MCF 10A (cell line): ENCODE results near the gene RCBTB2. TPM values are rescaled to one million over a fixed set of nuclear protein-coding genes. Genes with fewer than 3 reads are reported as not detected.

Experiments
- BruUV-seq: library from RNA; stranded (reverse); fragments of 400-500 nt; replicated peaks from 2 replicates; lab custom pipeline; 2021; lab: Mats Ljungman, UMichigan
- CTCF ChIA-PET: fragments of 300-600 bp; sonication (Branson Sonifier 250); formaldehyde crosslinking; extraction: SDS; loops from one replicate; lab custom pipeline; 2021; ENCODE audit warnings: antibody characterized with exemption, inconsistent platforms; lab: Yijun Ruan, JAX
- POLR2A ChIA-PET: fragments of 300-600, 350-650 bp; sonication (Branson Sonifier 250); formaldehyde crosslinking; extraction: SDS; loops from one replicate; lab custom pipeline; 2020; ENCODE audit warnings: antibody characterized with exemption, inconsistent platforms; lab: Yijun Ruan, JAX
- DNase-seq: peaks from one replicate; pipeline ENCODE4 v3.0.0-alpha.2; 2018; ENCODE audit not compliant: unreplicated experiment
- H3K27ac Mint-ChIP-seq: one replicate; pipeline ENCODE4 v1.8.0; 2022; ENCODE audit warnings: mild to moderate bottlenecking, low read depth, mixed read lengths; ENCODE audit not compliant: unreplicated experiment
- H3K27me3 Mint-ChIP-seq: one replicate; pipeline ENCODE4 v1.8.0; 2022; ENCODE audit warnings: mixed read lengths; ENCODE audit not compliant: insufficient read depth, unreplicated experiment
- H3K36me3 Mint-ChIP-seq: one replicate; pipeline ENCODE4 v1.8.0; 2022; ENCODE audit warnings: mild to moderate bottlenecking, moderate library complexity, mixed read lengths; ENCODE audit not compliant: insufficient read depth, unreplicated experiment
- H3K4me1 Mint-ChIP-seq: one replicate; pipeline ENCODE4 v1.8.0; 2022; ENCODE audit warnings: mixed read lengths; ENCODE audit not compliant: insufficient read depth, unreplicated experiment
- H3K4me3 Mint-ChIP-seq: one replicate; pipeline ENCODE4 v1.8.0; 2022; ENCODE audit warnings: mild to moderate bottlenecking, moderate library complexity, mixed read lengths; ENCODE audit not compliant: unreplicated experiment
- H3K9me3 Mint-ChIP-seq: one replicate; pipeline ENCODE4 v1.8.0; 2022; ENCODE audit warnings: mixed read lengths; ENCODE audit not compliant: unreplicated experiment
- intact Hi-C: fragments of 100-400 bp; cut with micrococcal nuclease; formaldehyde crosslinking; loops from 2 replicates; pipeline ENCODE4 v1.14.1; 2022
- total RNA-seq: library from RNA; stranded (reverse); gene quantifications from 2 replicates; pipeline ENCODE4 v1.2.3, GENCODE V29; 2022
- TF ChIP-seq, protein P1 (sequence below): fragments of 200-600 bp; IDR thresholded peaks from one replicate; pipeline ENCODE4 v1.8.0; 2022; ENCODE audit warnings: antibody characterized with exemption, mild to moderate bottlenecking; ENCODE audit not compliant: unreplicated experiment

Gene RCBTB2
- total RNA-seq, 1 experiment from 2014 or later = 2.4 TPM

DNA sequence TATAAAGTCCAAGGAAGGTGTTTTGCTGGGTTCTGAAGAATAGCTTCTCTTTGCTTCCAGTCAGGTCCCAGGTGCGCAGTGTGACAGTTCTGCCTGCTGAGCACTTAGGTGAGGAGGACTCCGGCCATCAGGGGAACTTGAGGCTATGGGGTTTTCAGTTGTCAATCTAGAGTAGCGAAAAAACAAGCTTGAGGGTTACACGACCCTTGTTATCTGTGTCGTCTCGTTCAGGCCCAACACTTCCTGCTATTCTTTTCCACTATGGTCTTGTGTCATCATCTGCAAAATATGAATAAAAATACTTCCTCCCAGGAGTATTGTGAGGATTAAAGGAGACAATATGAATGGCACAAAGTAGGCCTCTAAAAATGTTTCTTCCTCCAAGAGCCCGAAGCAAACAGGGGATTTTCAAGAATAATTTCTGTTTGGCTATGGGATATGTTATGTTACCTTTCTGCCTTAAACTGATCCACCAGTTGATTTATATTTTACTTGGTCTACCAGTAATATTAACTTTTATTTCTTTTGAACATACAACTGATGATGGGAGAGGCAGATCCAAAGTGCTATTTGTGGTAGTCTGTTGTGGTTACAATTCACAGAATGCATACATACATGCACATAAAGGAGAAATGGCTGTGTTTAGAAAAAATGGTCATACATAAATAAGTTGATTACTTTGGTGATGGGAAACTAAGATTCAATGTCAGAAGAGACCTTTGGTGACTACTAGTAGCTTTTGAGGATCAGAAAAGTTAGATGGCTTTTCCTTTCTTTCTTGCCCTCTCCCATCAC is 40.5 kb upstream of the RCBTB2 start:
- POLR2A ChIA-PET = interaction anchor here (0.5 to 1.8 kb wide), 6 partner anchors 58 to 245 kb away, joined by 3 to 4 read pairs (median 3); partner anchors contain the start of gene LPAR6
- TF ChIP-seq, protein P1, sequence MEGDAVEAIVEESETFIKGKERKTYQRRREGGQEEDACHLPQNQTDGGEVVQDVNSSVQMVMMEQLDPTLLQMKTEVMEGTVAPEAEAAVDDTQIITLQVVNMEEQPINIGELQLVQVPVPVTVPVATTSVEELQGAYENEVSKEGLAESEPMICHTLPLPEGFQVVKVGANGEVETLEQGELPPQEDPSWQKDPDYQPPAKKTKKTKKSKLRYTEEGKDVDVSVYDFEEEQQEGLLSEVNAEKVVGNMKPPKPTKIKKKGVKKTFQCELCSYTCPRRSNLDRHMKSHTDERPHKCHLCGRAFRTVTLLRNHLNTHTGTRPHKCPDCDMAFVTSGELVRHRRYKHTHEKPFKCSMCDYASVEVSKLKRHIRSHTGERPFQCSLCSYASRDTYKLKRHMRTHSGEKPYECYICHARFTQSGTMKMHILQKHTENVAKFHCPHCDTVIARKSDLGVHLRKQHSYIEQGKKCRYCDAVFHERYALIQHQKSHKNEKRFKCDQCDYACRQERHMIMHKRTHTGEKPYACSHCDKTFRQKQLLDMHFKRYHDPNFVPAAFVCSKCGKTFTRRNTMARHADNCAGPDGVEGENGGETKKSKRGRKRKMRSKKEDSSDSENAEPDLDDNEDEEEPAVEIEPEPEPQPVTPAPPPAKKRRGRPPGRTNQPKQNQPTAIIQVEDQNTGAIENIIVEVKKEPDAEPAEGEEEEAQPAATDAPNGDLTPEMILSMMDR = no peak
- CTCF ChIA-PET = interaction anchor here (0.6 to 1.4 kb wide), 3 partner anchors 9 to 478 kb away, joined by 3 to 5 read pairs (median 4); no protein-coding TSS in a partner anchor
- intact Hi-C loops = no loop called here
- BruUV-seq = no TSS peak
- H3K36me3 Mint-ChIP-seq = no peaks in the 10 kb centered on the region
- no peak for DNase-seq
- no peak overlapping the region for H3K27ac Mint-ChIP-seq
- peaks cover 4% of the 10 kb centered on the region for H3K4me1 Mint-ChIP-seq
- no peak overlapping the region for H3K4me3 Mint-ChIP-seq
- no peaks in the 10 kb centered on the region for H3K9me3 Mint-ChIP-seq
- H3K27me3 Mint-ChIP-seq = no peaks in the 10 kb centered on the region

DNA sequence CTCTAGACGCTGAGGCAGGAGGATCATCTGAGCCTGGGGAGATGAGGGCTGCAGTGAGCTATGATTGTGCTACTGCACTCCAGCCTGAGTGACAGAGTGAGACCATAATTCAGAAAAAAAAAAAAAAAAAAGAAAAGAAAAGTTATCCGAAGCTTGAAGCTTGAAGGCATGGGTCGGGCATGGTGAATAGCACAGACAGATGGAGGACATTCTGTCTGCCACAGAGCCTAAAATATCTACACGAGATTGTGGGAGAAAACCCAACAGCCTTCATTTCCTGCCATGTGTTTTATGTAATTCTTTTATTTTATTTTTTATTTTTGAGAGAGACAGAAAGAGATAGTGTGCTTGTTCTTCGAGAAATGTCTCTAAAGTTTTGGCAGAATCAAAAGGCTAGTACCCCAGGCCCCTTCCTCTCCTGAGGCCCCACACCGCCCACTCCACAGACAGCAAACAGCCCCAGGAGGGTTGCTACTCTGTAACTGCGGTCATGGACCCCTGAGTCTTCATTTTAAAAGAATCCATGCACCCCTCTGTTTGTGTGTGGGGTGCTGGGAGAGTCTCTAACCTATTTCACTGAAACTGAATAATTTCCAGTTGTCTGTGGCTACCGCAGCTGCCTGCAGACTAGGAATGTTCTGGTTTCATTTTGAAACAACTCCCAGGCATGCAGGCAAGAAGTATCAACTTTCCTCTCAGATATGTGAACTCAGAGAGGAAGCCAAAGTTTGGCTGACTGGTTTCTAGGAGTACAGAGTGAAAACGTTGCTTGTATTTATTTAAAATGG is 38.4 kb upstream of the RCBTB2 start:
- POLR2A ChIA-PET = no interaction called here
- Mint-ChIP-seq H3K36me3 (no peaks in the 10 kb centered on the region), H3K27me3 (no peaks in the 10 kb centered on the region), H3K9me3 (no peaks in the 10 kb centered on the region), H3K4me3 (no peak overlapping the region), H3K4me1 (peaks cover 17% of the 10 kb centered on the region), H3K27ac (no peak overlapping the region)
- BruUV-seq = no TSS peak
- no peak for DNase-seq
- CTCF ChIA-PET = interaction anchor here (0.6 to 4.5 kb wide), 4 partner anchors 8 to 380 kb away, joined by 3 to 32 read pairs (median 4); no protein-coding TSS in a partner anchor
- TF ChIP-seq, protein P1 = no peak
- intact Hi-C loops = no loop called here

DNA sequence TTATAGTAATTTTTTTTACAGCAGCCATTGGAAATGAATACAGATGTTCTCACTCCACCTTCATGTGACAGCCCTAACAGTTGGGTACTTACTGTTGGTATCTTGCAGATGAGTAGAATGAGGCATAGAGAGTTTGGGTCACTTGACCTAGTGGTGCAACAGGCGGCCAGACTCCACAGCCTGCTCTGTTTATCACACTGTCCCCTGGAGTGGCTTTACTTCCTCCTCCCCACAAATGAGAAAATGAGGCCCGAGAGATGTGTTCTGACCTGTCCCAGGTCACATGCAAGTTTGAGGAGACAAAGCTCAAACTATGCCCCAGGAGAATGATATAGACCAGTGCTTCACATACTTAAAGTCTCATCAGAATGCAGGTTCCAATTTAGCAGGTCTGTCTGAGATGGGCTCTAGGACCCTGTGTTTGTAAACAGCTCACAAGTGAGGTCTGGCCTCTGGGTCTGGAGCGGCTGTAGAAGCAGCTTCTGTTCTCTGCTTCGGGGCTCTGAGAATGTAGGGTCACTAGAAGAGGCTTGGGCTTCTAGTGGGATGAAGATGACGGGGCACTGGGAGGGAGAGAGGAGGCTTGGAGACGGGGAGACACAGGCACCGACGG is 37.4 kb upstream of the RCBTB2 start:
- H3K27me3 Mint-ChIP-seq = no peaks in the 10 kb centered on the region
- H3K4me1 Mint-ChIP-seq = peaks cover 17% of the 10 kb centered on the region
- H3K4me3 Mint-ChIP-seq = no peak overlapping the region
- no peak for DNase-seq
- no peaks in the 10 kb centered on the region for H3K36me3 Mint-ChIP-seq
- H3K9me3 Mint-ChIP-seq = no peaks in the 10 kb centered on the region
- BruUV-seq = no TSS peak
- ChIA-PET CTCF (interaction anchor here (0.6 to 4.5 kb wide), 6 partner anchors 9 to 236 kb away, joined by 3 to 32 read pairs (median 4); no protein-coding TSS in a partner anchor), POLR2A (interaction anchor here (0.6 to 0.9 kb wide), 2 partner anchors 9 to 229 kb away, joined by 3 to 4 read pairs; no protein-coding TSS in a partner anchor)
- intact Hi-C loops = no loop called here
- TF ChIP-seq, protein P1 = no peak
- H3K27ac Mint-ChIP-seq = peak overlapping the region; percentile 12
